MM.1S (cell line): ENCODE results near the gene RECQL5.

ENCODE experiments used
- DNase-seq: peaks from one replicate; pipeline ENCODE4 v3.0.0-alpha.2; 2015
- H2AFZ ChIP-seq: fragments of 300-600 bp; sonication (generic); 2 replicates; pipeline ENCODE4 v1.6.0; 2016; ENCODE audit warnings: antibody characterized with exemption, low read length
- H3F3A ChIP-seq: fragments of 300-600 bp; sonication (generic); 2 replicates; pipeline ENCODE4 v1.6.1; 2016; ENCODE audit warnings: mild to moderate bottlenecking, antibody characterized with exemption, low read length, moderate library complexity, mixed read lengths; ENCODE audit not compliant: insufficient read depth
- H3K27ac ChIP-seq: fragments of 300-600 bp; sonication (generic); 2 replicates; pipeline ENCODE4 v1.5.1; 2016; ENCODE audit warnings: mild to moderate bottlenecking, low read length
- H3K27me3 ChIP-seq: fragments of 300-600 bp; sonication (generic); replicated peaks from 2 replicates; pipeline ENCODE4 v1.6.0; 2016; ENCODE audit warnings: low read length; ENCODE audit not compliant: insufficient read depth
- H3K36me3 ChIP-seq: fragments of 300-600 bp; sonication (generic); replicated peaks from 2 replicates; pipeline ENCODE4 v1.6.1; 2016; ENCODE audit warnings: mild to moderate bottlenecking, low read length, mixed read lengths; ENCODE audit not compliant: insufficient read depth
- H3K4me1 ChIP-seq: fragments of 300-600 bp; sonication (generic); 2 replicates; pipeline ENCODE4 v1.6.1; 2016; ENCODE audit warnings: low read length, mixed read lengths
- H3K4me2 ChIP-seq: fragments of 300-600 bp; sonication (generic); 2 replicates; pipeline ENCODE4 v1.6.0; 2016; ENCODE audit warnings: low read depth, low read length
- H3K4me3 ChIP-seq: fragments of 300-600 bp; sonication (generic); 2 replicates; pipeline ENCODE4 v1.5.1; 2016; ENCODE audit warnings: low read length, mixed read lengths
- H3K79me2 ChIP-seq: fragments of 300-600 bp; sonication (generic); 2 replicates; pipeline ENCODE4 v1.6.1; 2016; ENCODE audit warnings: mixed run types, low read length, mixed read lengths
- H3K9ac ChIP-seq: fragments of 300-600 bp; sonication (generic); 2 replicates; pipeline ENCODE4 v1.6.1; 2016; ENCODE audit warnings: low read length, mixed read lengths
- H3K9me2 ChIP-seq: fragments of 300-600 bp; sonication (generic); replicated peaks from 2 replicates; pipeline ENCODE4 v1.6.1; 2016; ENCODE audit warnings: mild to moderate bottlenecking, low read length, mixed read lengths; ENCODE audit not compliant: insufficient read depth
- H3K9me3 ChIP-seq: fragments of 300-600 bp; sonication (generic); replicated peaks from 2 replicates; pipeline ENCODE4 v1.6.1; 2016; ENCODE audit warnings: mild to moderate bottlenecking, low read length, mixed read lengths; ENCODE audit not compliant: insufficient read depth
- H4K20me1 ChIP-seq: fragments of 300-600 bp; sonication (generic); 2 replicates; pipeline ENCODE4 v1.6.1; 2016; ENCODE audit warnings: mild to moderate bottlenecking, low read length, moderate library complexity, mixed read lengths; ENCODE audit not compliant: insufficient read depth
- EZH2 ChIP-seq: fragments of 300-600 bp; sonication (generic); optimal IDR thresholded peaks from 2 replicates; pipeline ENCODE3; 2017; ENCODE audit warnings: low read depth, mild to moderate bottlenecking, antibody characterized with exemption, low read length, mixed read lengths
- EZH2phosphoT487 ChIP-seq: fragments of 300-600 bp; sonication (generic); IDR thresholded peaks from 2 replicates; pipeline ENCODE4 v1.6.1; 2018; ENCODE audit warnings: antibody characterized with exemption, low read length
- TF ChIP-seq, protein P1 (sequence below): fragments of 300-600 bp; sonication (generic); IDR thresholded peaks from 2 replicates; pipeline ENCODE4 v1.5.1; 2016; ENCODE audit warnings: antibody characterized with exemption, low read length, mixed read lengths

The RECQL5 gene

DNA sequence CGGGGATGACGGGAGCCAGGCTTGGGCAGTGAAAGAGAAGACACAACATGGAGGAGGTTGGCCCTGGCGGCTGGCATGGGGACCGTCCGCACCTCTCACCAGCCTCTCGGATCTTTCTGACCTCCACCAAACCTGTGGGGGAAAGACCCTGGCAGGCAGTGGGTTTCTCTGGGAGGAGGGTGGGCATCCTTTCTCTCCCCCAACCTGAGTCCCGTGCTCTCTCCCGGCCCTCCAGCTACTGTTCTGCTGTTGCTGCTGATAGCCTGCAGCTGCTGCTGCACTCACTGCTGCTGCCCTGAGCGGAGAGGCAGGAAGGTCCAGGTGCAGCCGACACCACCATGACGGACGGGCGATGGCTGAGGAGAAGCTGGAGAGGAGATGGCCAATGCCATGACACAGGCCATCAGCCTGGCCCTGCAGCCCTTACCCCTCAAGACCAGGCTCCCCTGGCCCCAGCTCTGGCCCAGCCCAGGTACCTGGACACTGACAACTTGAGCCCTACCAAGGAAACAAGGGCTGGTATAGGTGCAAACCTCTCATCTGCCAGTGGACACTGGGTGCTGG lies 26.3 kb downstream of the RECQL5 start:
- no peak overlapping the region for H3K4me2 ChIP-seq
- no peak overlapping the region for H3K4me3 ChIP-seq
- no peaks in the 10 kb centered on the region for H3K9me3 ChIP-seq
- H3K27me3 ChIP-seq = no peaks in the 10 kb centered on the region
- H3K79me2 ChIP-seq = peaks cover 18% of the 10 kb centered on the region; the same call in 1 of the 2 replicates
- no peak overlapping the region for H3K27ac ChIP-seq
- H3K36me3 ChIP-seq = no peaks in the 10 kb centered on the region
- H3K9ac ChIP-seq = no peak overlapping the region
- H3F3A ChIP-seq = peaks cover 20% of the 10 kb centered on the region
- H3K4me1 ChIP-seq = peaks cover 37% of the 10 kb centered on the region
- DNase-seq = no peak
- H4K20me1 ChIP-seq = no peaks in the 10 kb centered on the region
- no peaks in the 10 kb centered on the region for H3K9me2 ChIP-seq
- H2AFZ ChIP-seq = no peak overlapping the region
- TF ChIP-seq EZH2phosphoT487 = no peak
- no peak for TF ChIP-seq EZH2
- TF ChIP-seq, protein P1, sequence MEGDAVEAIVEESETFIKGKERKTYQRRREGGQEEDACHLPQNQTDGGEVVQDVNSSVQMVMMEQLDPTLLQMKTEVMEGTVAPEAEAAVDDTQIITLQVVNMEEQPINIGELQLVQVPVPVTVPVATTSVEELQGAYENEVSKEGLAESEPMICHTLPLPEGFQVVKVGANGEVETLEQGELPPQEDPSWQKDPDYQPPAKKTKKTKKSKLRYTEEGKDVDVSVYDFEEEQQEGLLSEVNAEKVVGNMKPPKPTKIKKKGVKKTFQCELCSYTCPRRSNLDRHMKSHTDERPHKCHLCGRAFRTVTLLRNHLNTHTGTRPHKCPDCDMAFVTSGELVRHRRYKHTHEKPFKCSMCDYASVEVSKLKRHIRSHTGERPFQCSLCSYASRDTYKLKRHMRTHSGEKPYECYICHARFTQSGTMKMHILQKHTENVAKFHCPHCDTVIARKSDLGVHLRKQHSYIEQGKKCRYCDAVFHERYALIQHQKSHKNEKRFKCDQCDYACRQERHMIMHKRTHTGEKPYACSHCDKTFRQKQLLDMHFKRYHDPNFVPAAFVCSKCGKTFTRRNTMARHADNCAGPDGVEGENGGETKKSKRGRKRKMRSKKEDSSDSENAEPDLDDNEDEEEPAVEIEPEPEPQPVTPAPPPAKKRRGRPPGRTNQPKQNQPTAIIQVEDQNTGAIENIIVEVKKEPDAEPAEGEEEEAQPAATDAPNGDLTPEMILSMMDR = no peak

DNA sequence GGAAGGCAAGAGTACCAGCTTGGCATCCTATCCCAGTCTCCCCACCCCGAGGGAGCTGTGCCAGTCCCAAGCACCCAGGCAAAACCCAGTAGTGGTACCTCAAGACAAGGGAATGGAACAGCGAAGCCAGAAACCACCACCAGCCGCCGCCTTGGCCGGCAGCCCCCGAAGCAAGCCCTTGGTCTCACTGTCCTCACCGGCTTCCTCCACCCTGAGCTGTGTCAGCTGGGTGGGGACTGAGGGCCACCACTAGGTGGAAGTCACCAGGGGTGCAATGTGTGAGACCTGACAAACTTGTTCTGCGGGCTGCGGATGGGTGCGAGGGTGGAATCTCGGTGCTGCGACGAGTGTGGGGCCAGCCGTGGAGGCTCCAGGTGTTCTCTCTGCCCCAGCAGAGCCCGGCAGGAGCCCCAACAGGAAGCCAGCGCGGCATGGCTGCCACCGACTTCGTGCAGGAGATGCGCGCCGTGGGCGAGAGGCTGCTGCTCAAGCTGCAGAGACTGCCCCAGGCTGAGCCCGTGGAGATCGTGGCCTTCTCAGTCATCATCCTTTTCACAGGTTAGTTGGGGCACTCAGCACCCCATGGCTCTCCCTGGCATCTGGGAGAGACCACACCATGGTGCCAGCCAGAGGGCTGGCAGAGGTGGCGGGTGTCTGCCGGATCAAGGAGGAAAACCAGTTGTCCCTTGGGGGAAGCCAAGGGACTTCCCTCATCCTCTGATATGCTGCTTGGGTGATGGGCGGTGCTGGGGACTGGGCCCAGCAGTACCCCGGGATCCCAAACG lies 27.0 kb downstream of the RECQL5 start:
- H3K4me3 ChIP-seq = no peak overlapping the region
- no peaks in the 10 kb centered on the region for H3K27me3 ChIP-seq
- H3K36me3 ChIP-seq = no peaks in the 10 kb centered on the region
- H4K20me1 ChIP-seq = no peaks in the 10 kb centered on the region
- no peak overlapping the region for H2AFZ ChIP-seq
- no peak overlapping the region for H3K9ac ChIP-seq
- peaks cover 13% of the 10 kb centered on the region for H3F3A ChIP-seq
- no peaks in the 10 kb centered on the region for H3K9me3 ChIP-seq
- no peak for TF ChIP-seq EZH2phosphoT487
- TF ChIP-seq, protein P1 = no peak
- TF ChIP-seq EZH2 = no peak
- H3K4me2 ChIP-seq = no peak overlapping the region
- H3K27ac ChIP-seq = no peak overlapping the region
- peaks cover 18% of the 10 kb centered on the region; the same call in 1 of the 2 replicates for H3K79me2 ChIP-seq
- no peak for DNase-seq
- peaks cover 32% of the 10 kb centered on the region for H3K4me1 ChIP-seq
- H3K9me2 ChIP-seq = no peaks in the 10 kb centered on the region

DNA sequence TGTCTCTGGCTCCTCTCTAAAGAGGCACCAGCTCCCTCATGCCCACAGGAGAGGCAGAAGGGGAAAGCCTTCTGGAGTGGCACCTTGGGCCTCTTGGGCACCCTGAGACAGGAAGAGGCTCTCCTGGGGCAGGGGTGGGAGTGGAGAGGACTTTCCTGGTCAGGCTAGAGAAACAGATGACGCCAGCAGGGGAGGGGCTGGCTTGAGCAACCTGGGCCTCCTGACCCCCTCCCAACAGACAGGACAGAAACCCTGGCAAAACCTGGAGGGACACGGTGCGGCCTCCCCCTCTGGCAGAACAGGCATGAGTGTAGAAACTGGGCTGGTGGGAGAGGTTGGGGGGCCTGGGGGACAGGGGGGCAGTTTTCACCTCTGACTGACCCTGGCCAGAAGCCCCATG lies 27.6 kb downstream of the RECQL5 start:
- Histone ChIP-seq H3K9ac (no peak overlapping the region), H3K4me3 (no peak overlapping the region), H3K36me3 (no peaks in the 10 kb centered on the region), H3K79me2 (peaks cover 18% of the 10 kb centered on the region; the same call in 1 of the 2 replicates), H3K4me2 (no peak overlapping the region), H3K4me1 (peaks cover 27% of the 10 kb centered on the region), H3K27me3 (no peaks in the 10 kb centered on the region), H4K20me1 (no peaks in the 10 kb centered on the region), H3F3A (peaks cover 7% of the 10 kb centered on the region; the same call in 1 of the 2 replicates), H3K9me2 (no peaks in the 10 kb centered on the region), H3K27ac (no peak overlapping the region), H3K9me3 (no peaks in the 10 kb centered on the region), H2AFZ (no peak overlapping the region)
- TF ChIP-seq, protein P1 = no peak
- no peak for TF ChIP-seq EZH2
- TF ChIP-seq EZH2phosphoT487 = no peak
- no peak for DNase-seq
